ENCODE measurements around the gene FAM83E. TPM values are rescaled to one million over a fixed set of nuclear protein-coding genes. Genes with fewer than 3 reads are reported as not detected.
"Not testable (repeated sequence)": the region's sequence is repeated elsewhere in the genome, so short reads cannot be mapped to it uniquely, and the experiment has no call there.

FAM83E gene
- total RNA-seq, 1 experiment from 2014 or later, result 0.11 TPM

DNA sequence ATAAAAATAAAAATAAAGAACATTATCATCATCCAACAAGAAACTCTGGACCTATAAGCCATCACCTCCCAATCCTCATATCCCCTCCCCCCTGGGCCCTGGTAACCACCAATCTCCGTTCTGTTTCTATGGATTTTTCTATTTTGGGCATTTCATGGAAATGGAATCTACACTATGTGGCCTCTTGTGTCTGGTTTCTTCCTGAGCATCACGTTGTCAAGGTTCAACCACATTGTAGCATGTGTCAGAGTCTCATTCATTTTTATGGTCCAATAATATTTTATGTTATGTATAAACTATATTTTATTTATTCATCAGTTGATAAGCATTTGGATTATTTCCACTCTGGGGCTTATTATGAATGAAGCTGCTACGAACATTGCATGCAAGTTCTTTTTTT is 36.0 kb downstream of the FAM83E start:
- H3K27me3 ChIP-seq (replicated peaks), result no peaks in the 10 kb centered on the region
- H3K4me1 ChIP-seq (replicated peaks), result no peaks in the 10 kb centered on the region
- no peak for DNase-seq (ENCODE audit: low read depth in 1 of 2, low spot score in 2 of 2)
- no peaks in the 10 kb centered on the region for H3K36me3 ChIP-seq
- no peak overlapping the region for H3K4me3 ChIP-seq
- no peak overlapping the region for H3K27ac ChIP-seq
- H3K9me3 ChIP-seq (replicated peaks), result no peaks in the 10 kb centered on the region

GRCh38 chr19:48577908-48578307 is 37.0 kb downstream of the FAM83E start:
- H3K9me3 ChIP-seq (replicated peaks); H3K4me1 ChIP-seq (replicated peaks); H3K27ac ChIP-seq; H3K4me3 ChIP-seq; DNase-seq (ENCODE audit: low read depth in 1 of 2, low spot score in 2 of 2); H3K27me3 ChIP-seq (replicated peaks); H3K36me3 ChIP-seq: not testable (repeated sequence)

- H3K4me1 ChIP-seq (replicated peaks), result no peaks in the 10 kb centered on the region; the same call in 1 of the 2 replicates
- H3K27ac ChIP-seq, result no peak overlapping the region
- no peaks in the 10 kb centered on the region for H3K36me3 ChIP-seq
- no peaks in the 10 kb centered on the region for H3K9me3 ChIP-seq (replicated peaks)
- no peaks in the 10 kb centered on the region for H3K27me3 ChIP-seq (replicated peaks)
- no peak for DNase-seq (ENCODE audit: low read depth in 1 of 2, low spot score in 2 of 2)
- no peak overlapping the region for H3K4me3 ChIP-seq
These were observed 38.8 kb downstream of the FAM83E start for GRCh38 chr19:48575931-48576622.

- Histone ChIP-seq H3K27ac (no peak overlapping the region), H3K27me3 (replicated peaks) (no peaks in the 10 kb centered on the region), H3K9me3 (replicated peaks) (no peaks in the 10 kb centered on the region), H3K36me3 (no peaks in the 10 kb centered on the region), H3K4me3 (no peak overlapping the region), H3K4me1 (replicated peaks) (peaks cover 8% of the 10 kb centered on the region)
- DNase-seq (ENCODE audit: low read depth in 1 of 2, low spot score in 2 of 2), result no peak
These were observed 41.7 kb downstream of the FAM83E start for GRCh38 chr19:48573163-48573505.

GRCh38 chr19:48571378-48572162 is 43.3 kb downstream of the FAM83E start:
- DNase-seq (ENCODE audit: low read depth in 1 of 2, low spot score in 2 of 2), result no peak
- Histone ChIP-seq H3K27ac (no peak overlapping the region), H3K4me1 (replicated peaks) (peaks cover 16% of the 10 kb centered on the region)

DNA sequence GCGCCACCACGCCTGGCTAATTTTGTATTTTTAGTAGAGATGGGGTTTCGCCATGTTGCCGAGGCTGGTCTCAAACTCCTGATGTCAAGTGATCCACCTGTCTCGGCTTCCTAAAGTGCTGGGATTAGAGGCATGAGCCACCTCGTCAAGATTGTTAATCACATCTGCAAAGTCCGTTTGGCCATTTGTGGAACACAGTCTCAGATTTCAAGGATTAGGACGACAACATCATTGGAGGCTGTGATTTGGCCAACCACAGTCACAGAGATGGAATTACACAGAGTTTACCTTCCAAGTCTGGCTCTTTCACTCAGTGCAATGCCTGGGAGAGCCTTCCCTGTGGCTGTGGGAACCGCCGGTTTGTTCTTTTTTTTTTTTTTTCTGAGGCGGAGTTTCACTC is 45.1 kb downstream of the FAM83E start:
- H3K27ac ChIP-seq, result no peak overlapping the region
- H3K4me1 ChIP-seq (replicated peaks), result peaks cover 29% of the 10 kb centered on the region
- H3K4me3 ChIP-seq, result no peak overlapping the region
- H3K27me3 ChIP-seq (replicated peaks), result no peaks in the 10 kb centered on the region
- DNase-seq (ENCODE audit: low read depth in 1 of 2, low spot score in 2 of 2), result no peak
- no peaks in the 10 kb centered on the region for H3K9me3 ChIP-seq (replicated peaks)
- H3K36me3 ChIP-seq, result no peaks in the 10 kb centered on the region

More at GRCh38 chr19:48571378-48572162, 43.3 kb downstream of the FAM83E start:
- Histone ChIP-seq H3K36me3 (no peaks in the 10 kb centered on the region), H3K27me3 (replicated peaks) (no peaks in the 10 kb centered on the region), H3K4me3 (no peak overlapping the region), H3K9me3 (replicated peaks) (no peaks in the 10 kb centered on the region)

GRCh38 chr19:48568345-48568886 is 46.5 kb downstream of the FAM83E start:
- Histone ChIP-seq H3K9me3 (replicated peaks) (no peaks in the 10 kb centered on the region), H3K4me1 (replicated peaks) (peaks cover 34% of the 10 kb centered on the region), H3K27me3 (replicated peaks) (no peaks in the 10 kb centered on the region), H3K36me3 (no peaks in the 10 kb centered on the region), H3K27ac (peak overlapping the region; percentile 83), H3K4me3 (no peak overlapping the region)
- peak; percentile 90 to 94 for DNase-seq (ENCODE audit: low read depth in 1 of 2, low spot score in 2 of 2)

GRCh38 chr19:48565090-48565489 is 49.8 kb downstream of the FAM83E start:
- H3K36me3 ChIP-seq, result no peaks in the 10 kb centered on the region
- H3K27me3 ChIP-seq (replicated peaks), result no peaks in the 10 kb centered on the region
- no peak overlapping the region for H3K27ac ChIP-seq
- H3K4me3 ChIP-seq, result no peak overlapping the region
- no peaks in the 10 kb centered on the region for H3K9me3 ChIP-seq (replicated peaks)
- H3K4me1 ChIP-seq (replicated peaks), result peaks cover 38% of the 10 kb centered on the region
- peak; percentile 81 to 88 for DNase-seq (ENCODE audit: low read depth in 1 of 2, low spot score in 2 of 2)

Other genes with a start within 250 kb of the FAM83E start
- gene KDELR1, start 223.5 kb downstream of the FAM83E start, total RNA-seq (2014; rRNA removed; shearing (Covaris generic)), result 58.0 and 99.3 TPM in 2 replicates
- gene GRIN2D, start 221.4 kb downstream of the FAM83E start, total RNA-seq (2014; rRNA removed; shearing (Covaris generic)), result 0.05 TPM in 1 of 2 replicates, not detected in the other
- gene GRWD1, start 169.1 kb downstream of the FAM83E start, total RNA-seq (2014; rRNA removed; shearing (Covaris generic)), result 50.5 and 73.1 TPM in 2 replicates
- gene KCNJ14, start 159.5 kb downstream of the FAM83E start, total RNA-seq (2014; rRNA removed; shearing (Covaris generic)), result 0.53 and 0.55 TPM in 2 replicates
- 49.0 and 54.6 TPM in 2 replicates for gene CYTH2, start 145.7 kb downstream of the FAM83E start, total RNA-seq (2014; rRNA removed; shearing (Covaris generic))
- gene LMTK3, start 103.2 kb downstream of the FAM83E start, total RNA-seq (2014; rRNA removed; shearing (Covaris generic)), result not detected in 2 replicates
- 0.37 and 1.1 TPM in 2 replicates for gene SULT2B1, start 62.9 kb downstream of the FAM83E start, total RNA-seq (2014; rRNA removed; shearing (Covaris generic))
- not detected in 2 replicates for gene SPACA4, start 8.3 kb downstream of the FAM83E start, total RNA-seq (2014; rRNA removed; shearing (Covaris generic))
- 1,668 and 2,023 TPM in 2 replicates for gene RPL18, start 4.1 kb upstream of the FAM83E start, total RNA-seq (2014; rRNA removed; shearing (Covaris generic))
- 7.1 and 8.8 TPM in 2 replicates for gene SPHK2, start 4.4 kb upstream of the FAM83E start, total RNA-seq (2014; rRNA removed; shearing (Covaris generic))
- gene DBP, start 22.3 kb upstream of the FAM83E start, total RNA-seq (2014; rRNA removed; shearing (Covaris generic)), result 2.2 and 2.7 TPM in 2 replicates
- not detected in 2 replicates for gene CA11, start 31.1 kb upstream of the FAM83E start, total RNA-seq (2014; rRNA removed; shearing (Covaris generic))
- not detected in 2 replicates for gene NTN5, start 57.9 kb upstream of the FAM83E start, total RNA-seq (2014; rRNA removed; shearing (Covaris generic))
- not detected in 2 replicates for gene FUT2, start 80.9 kb upstream of the FAM83E start, total RNA-seq (2014; rRNA removed; shearing (Covaris generic))
- 0.16 TPM in 1 of 2 replicates, not detected in the other for gene MAMSTR, start 104.6 kb upstream of the FAM83E start, total RNA-seq (2014; rRNA removed; shearing (Covaris generic))
- 0.21 and 0.53 TPM in 2 replicates for gene RASIP1, start 125.5 kb upstream of the FAM83E start, total RNA-seq (2014; rRNA removed; shearing (Covaris generic))
- gene IZUMO1, start 131.8 kb upstream of the FAM83E start, total RNA-seq (2014; rRNA removed; shearing (Covaris generic)), result not detected in 2 replicates
- gene FUT1, start 137.6 kb upstream of the FAM83E start, total RNA-seq (2014; rRNA removed; shearing (Covaris generic)), result not detected in 2 replicates
- not detected in 2 replicates for gene FGF21, start 140.4 kb upstream of the FAM83E start, total RNA-seq (2014; rRNA removed; shearing (Covaris generic))
- 31.2 and 32.8 TPM in 2 replicates for gene BCAT2, start 196.0 kb upstream of the FAM83E start, total RNA-seq (2014; rRNA removed; shearing (Covaris generic))
- not detected in 2 replicates for gene HSD17B14, start 221.4 kb upstream of the FAM83E start, total RNA-seq (2014; rRNA removed; shearing (Covaris generic))